Prostate gland (tissue), 2 donors: ENCODE measurements around the gene KCNK6.
A peak's percentile ranks its signal among the peaks of the same experiment; 100 is the strongest.

Experiments
- CTCF ChIP-seq, 4 experiments: fragments of 200-600 bp in 2 of 4; fragments of 450-650 bp in 2 of 4; sonication (generic) in 2 of 4; IDR thresholded peaks; 1 replicate in 3 of 4; 2 replicates in 1 of 4; pipeline ENCODE4 v1.5.1; 2016 to 2019; ENCODE audit warnings: antibody characterized with exemption in 4 of 4, mild to moderate bottlenecking in 2 of 4, moderate library complexity in 2 of 4
- POLR2A ChIP-seq: fragments of 450-650 bp; IDR thresholded peaks from one replicate; pipeline ENCODE4 v1.6.1; 2016; ENCODE audit warnings: antibody characterized with exemption, mild to moderate bottlenecking
- POLR2AphosphoS5 ChIP-seq: sonication (generic); formaldehyde crosslinking; IDR thresholded peaks from one replicate; pipeline ENCODE4 v1.6.1; 2017; ENCODE audit warnings: antibody characterized with exemption

DNA sequence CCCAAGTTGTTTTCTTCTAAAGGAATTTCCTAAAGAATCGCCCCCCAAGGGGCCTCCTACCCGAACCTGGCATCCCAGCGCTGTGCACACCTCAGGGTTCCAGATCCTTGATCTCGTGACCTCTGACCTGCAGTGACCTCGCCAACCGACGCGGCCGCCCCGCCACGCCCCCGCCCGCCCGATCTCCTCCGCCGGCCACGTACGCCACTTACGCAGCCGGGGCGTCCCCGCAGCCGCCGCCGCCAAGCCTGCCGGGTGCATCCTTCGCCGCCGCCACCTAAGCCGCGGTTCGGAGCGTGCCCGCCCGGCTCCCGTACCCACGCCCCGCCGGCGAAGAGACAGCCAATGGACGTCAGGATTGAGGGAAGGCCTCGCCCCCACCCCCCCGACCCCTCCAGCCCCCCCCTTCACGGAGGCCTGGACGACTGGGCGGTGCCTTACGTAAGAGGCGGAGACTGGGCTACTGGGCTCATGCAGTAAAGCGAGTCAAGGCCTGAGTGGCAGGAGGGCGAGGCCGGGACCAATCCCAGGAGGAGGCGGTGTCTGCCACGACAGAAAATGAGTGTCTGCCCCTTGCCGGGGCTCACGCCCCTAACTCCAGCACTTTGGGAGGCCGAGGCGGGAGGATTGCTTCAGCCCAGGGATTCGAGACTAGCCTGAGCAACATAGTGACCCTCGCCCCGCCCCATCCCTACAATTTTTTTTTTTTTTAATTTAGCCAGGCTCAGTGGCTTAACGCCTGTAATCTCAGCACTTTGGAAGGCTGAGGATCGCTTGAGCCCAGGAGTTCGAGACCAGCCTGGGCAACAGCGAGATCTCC is 3.8 kb upstream of the KCNK6 start, which contains the start of gene YIF1B:
- TF ChIP-seq POLR2A = peak; percentile 38
- TF ChIP-seq CTCF (IDR thresholded peaks at IDR 0.05) = peak in 1 of 4 experiments; percentile 26
- peak; percentile 83 for TF ChIP-seq POLR2AphosphoS5
